A549 (cell line): ENCODE results near the gene ALG2.

ENCODE experiments used
- CBX2 ChIP-seq: fragments of 200-600 bp; sonication (generic); IDR thresholded peaks from 2 replicates; pipeline ENCODE4 v1.6.1; 2016; ENCODE audit warnings: low read depth, mild to moderate bottlenecking, borderline replicate concordance
- CHD2 ChIP-seq: fragments of 150-350 bp; IDR thresholded peaks from 2 replicates; pipeline ENCODE4 v1.6.1; 2014; ENCODE audit warnings: low read length; ENCODE audit not compliant: partially characterized antibody
- CHD4 ChIP-seq: fragments of 200-600 bp; sonication (generic); IDR thresholded peaks from 2 replicates; pipeline ENCODE4 v1.6.1; 2016; ENCODE audit warnings: antibody characterized with exemption, mild to moderate bottlenecking, borderline replicate concordance
- CTCF ChIP-seq: fragments of >200 bp; sonication (Bioruptor Twin); formaldehyde crosslinking; IDR thresholded peaks from 3 replicates; pipeline ENCODE4 v1.5.1; 2016
- MAX ChIP-seq: IDR thresholded peaks from 2 replicates; pipeline ENCODE4 v1.6.1; 2012
- MYC ChIP-seq: IDR thresholded peaks from 2 replicates; pipeline ENCODE4 v1.6.1; 2012; ENCODE audit warnings: mild to moderate bottlenecking, inconsistent platforms, low read length, improper control_type of control experiment, borderline replicate concordance
- NR3C1 ChIP-seq: fragments of >200 bp; sonication (Bioruptor Twin); formaldehyde crosslinking; IDR thresholded peaks from 3 replicates; pipeline ENCODE4 v1.6.1; 2017
- POLR2A ChIP-seq: IDR thresholded peaks from 2 replicates; pipeline ENCODE4 v1.6.1; 2012; ENCODE audit warnings: mild to moderate bottlenecking, low read length
- REST ChIP-seq: fragments of 200-600 bp; sonication (generic); IDR thresholded peaks from 2 replicates; pipeline ENCODE4 v1.6.1; 2016; ENCODE audit warnings: antibody characterized with exemption, mild to moderate bottlenecking, moderate library complexity
- SREBF2 ChIP-seq: fragments of 450-650 bp; IDR thresholded peaks from 2 replicates; pipeline ENCODE4 v1.6.1; 2014; ENCODE audit warnings: mild to moderate bottlenecking, moderate library complexity
- USF2 ChIP-seq: fragments of 450-650 bp; IDR thresholded peaks from 2 replicates; pipeline ENCODE4 v1.6.1; 2014; ENCODE audit warnings: antibody characterized with exemption

GRCh38 chr9:99234618-99235017 is 12.9 kb upstream of the ALG2 start:
- TF ChIP-seq USF2 (no peak), NR3C1 (no peak), CTCF (no peak), MYC (no peak), CHD2 (no peak), CBX2 (no peak), CHD4 (no peak), POLR2A (no peak), REST (no peak), SREBF2 (no peak), MAX (no peak)
